Midbrain (tissue), 1 donor: ENCODE measurements around the gene CDH8.
A peak's percentile ranks its signal among the peaks of the same experiment; 100 is the strongest.
"Not testable (repeated sequence)": the region's sequence is repeated elsewhere in the genome, so short reads cannot be mapped to it uniquely, and the experiment has no call there.

Source experiments
- DNase-seq: peaks from one replicate; lab custom pipeline; 2025; lab: John Stamatoyannopoulos, UW

Gene CDH8

DNA sequence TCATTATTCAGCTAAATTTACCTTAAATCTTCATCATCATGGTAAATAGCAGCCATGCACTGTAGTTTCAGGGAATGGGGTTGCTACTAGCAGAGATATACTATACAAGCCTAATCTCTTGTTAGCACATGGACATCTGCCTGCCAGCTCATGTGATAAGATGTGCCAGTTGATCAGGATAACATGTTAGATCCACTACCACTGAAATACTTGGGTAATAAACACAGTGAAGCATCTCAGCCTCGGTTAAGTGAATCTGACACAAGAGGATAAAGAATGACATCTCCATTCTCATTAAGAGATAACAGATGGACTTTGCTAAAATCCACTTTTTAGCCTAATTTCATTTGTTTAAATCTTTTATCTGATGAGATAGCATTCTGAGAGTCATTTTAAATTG lies 256.1 kb downstream of the CDH8 start:
- no peak for DNase-seq

DNA sequence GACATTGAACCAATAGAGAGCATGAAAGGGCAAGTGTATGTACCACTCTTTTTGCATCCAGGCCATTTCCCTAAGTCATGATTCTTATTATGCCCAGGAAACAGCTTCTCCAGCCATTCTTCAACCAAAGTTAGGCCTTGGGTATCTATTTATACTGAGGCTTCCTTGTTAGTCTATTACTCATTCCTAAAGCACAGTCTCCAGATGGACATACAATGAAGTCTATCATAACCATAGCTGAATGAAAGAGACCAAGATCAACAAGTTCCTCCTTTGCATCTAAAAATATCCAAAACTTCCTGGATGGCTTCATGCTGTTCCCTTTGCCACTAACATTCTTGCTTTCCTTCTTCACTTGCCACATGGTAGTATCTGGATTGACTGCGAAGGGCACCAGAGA lies 265.9 kb downstream of the CDH8 start:
- DNase-seq = no peak

DNA sequence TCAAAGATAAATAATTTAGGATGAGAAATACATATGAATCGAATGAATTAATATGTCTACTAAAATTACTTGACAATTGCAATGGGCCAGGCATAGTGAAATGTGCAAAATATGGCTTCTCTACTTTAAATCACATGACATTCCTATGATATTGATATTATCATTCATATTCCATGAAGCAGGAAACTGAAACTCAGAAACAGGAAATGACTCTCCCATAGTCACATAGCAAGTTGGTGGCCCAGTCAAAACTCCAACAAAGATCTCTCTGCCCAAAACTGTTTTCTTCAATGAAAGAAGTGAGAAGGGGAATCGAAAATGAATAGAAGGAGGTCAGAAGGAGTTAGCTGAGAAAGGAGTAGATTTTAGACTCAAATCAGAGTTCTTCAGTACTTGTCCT lies 272.2 kb downstream of the CDH8 start:
- no peak for DNase-seq

DNA sequence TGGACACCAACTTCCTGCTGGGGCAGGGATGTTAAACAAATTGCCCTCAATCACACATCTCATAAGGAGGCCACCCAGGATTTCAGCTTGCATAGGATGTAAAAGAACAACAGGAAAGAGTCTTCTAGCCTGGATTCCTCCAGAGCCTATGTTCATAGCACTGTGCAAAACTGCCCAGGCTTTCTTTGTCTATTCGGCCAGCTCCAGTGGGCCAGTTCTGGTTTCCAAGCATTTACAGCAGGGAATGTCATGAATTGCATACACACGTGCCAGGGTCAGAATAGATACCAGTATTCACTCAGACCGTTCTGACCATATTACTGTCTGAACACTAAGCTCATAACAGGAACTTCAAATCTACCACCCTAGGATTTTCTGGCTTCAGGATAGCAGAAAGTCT lies 273.2 kb downstream of the CDH8 start:
- DNase-seq = peak; percentile 39

DNA sequence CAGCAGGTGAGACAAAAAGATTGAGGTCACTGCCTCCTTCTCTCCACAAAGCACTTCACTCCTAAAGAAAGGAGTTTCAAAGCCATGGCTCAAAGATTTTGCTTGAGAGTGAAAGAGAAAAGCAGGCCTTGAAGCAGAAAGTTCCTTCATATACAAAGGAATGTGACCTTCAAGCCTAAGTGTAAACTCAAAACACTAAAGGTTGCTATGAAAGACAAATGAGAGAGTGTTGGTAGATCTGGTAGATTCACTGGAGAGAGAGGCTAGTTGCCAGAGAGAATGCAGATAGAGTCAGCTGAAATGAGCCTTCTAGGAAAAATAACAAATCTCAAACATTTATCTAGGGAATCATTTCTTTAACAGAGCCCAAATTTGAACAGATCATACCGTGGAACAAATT lies 305.2 kb downstream of the CDH8 start:
- no peak for DNase-seq

DNA sequence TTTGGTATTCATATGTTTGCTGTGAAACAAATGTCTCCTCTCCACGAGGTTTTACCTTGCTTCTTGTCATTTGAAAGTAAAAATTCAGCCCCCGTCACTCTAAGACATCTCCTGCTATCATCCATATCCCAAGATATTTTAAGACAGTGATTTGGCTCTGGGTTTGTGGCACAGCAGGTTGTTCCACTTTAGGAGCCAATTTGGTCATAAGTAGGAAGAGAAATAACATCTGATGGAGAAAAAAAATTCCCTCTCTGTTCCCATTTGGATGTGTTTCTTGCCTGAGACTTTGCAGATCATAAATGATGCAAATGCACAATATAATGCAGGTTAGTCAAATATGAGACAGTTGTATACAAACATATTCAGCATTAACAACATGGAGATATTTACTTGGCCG lies 309.5 kb downstream of the CDH8 start:
- no peak for DNase-seq

DNA sequence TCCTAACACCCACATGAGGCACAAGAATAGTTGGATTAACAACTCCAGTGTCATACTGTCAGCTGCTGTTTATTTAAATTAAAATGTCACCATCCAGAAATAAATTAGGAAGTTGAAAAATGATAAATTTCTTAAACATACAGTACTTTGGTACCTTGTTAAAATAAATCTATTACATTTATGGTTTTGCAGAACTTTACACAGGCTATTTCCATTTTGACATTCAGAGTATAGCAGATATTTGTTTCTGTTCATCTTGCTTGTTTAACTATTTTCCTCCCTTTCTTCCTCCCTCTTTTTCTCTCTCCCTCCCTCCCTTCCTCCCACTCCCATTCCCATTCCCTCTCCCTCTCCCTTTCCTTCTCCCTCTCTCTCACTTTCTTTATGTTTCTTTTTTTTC lies 310.1 kb downstream of the CDH8 start:
- no peak for DNase-seq

DNA sequence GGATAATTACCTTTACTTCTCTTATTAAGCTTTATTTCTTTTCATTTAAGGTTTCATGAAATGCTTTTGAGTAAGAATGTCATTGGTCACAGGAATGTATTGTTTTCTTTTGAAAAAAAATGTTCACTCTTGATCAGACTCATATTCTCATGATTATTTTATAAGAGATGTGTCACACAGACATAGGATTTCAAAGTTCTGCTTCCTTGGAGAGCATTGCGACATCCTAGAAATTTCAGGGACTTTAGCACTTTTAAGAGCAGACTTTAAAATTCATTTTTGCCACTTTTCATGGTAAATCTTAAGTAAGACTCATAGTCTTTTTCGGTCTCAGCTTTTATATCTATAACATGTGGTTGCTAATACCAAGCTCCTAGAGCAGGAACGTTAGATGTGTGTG lies 314.7 kb downstream of the CDH8 start:
- DNase-seq = no peak

DNA sequence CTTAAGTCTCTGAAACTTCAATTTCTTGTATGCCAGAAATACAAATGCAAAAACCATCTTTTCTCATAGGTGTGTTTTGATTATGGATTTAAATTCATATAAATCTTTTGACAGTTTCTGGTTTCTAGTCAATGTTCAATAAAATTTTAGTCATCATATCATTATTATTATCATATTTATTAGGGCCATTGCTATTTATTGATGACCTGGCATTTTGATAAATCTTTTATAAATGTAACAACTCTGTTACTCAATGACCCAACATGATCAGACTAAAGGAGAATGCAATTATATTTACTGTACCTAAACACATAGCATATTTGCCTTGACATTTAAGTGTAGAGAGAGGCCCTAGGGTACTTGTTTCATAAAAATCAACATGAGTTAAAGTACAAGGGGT lies 320.8 kb downstream of the CDH8 start:
- no peak for DNase-seq

DNA sequence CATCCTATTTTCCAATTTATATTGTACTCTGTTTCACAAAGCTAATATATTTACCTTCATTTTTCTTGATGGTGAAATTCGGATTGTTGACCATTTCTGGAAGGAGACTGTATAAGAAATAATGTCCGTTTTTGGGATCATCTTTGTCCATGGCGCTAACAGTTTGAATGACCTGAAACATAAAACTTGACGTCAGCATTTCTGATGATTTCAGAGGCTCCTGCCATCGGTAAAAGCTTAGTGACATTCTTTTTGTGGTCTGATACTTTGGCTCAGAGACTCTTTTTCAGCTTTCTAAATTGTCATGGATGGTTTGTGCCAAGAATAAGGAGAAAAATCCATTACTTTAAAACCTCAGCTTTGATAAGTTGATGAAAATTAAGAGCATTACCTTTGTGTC lies 322.5 kb downstream of the CDH8 start:
- no peak for DNase-seq

DNA sequence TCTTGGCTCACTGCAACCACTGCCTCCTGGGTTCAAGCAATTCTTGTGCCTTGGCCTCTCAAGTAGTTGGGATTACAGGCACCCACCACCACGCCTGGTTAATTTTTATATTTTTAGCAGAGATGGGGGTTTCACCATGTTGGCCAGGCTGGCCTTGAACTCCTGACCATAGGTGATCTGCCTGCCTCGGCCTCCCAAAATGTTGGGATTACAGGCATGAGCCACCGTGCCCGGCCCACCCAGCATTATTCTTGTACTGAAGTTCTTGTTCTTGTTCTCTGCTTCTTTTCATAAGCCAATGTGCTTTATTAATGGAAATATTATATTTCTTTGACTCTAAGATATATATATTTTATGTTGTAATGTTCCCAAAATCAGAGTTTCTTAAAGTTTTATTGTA lies 336.6 kb downstream of the CDH8 start:
- not testable (repeated sequence) for DNase-seq

DNA sequence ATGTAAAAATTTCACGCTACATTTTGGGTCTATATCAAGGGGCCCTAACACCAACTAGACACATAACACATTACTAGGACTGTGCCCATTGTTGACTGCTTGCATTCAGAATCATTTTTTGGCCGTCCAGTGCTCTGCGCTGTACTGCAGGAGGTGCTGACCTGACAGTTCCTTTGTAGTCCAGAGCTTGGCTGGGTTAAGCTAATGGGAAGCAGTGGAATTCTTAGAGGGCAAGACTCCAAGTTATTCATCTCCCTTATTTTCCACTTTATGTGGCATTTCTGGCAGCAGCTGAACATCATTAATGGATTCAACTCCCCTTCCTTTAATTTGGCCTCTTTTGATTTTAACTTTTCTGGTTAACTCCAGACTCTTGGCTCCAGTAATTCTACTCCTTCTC lies 351.7 kb downstream of the CDH8 start:
- DNase-seq = no peak

DNA sequence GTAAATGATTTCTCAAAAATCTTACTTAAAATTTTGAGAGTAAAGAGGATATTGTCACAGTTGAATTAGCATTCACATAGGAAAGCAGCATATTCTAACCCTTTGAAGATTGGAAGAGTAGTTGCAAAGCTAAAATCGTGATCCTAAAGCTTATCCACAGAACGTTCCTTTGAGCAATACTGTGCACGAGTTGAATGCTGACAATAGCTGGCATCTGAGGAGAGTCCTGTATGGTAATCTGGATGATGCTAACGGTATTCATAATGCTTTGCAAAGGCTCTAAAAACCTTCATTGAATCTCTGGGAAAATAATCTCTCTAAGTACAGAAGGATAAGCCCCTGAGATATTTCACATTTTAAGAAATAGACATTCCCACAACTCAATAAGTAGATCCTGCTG lies 354.6 kb downstream of the CDH8 start:
- peak; percentile 50 for DNase-seq

DNA sequence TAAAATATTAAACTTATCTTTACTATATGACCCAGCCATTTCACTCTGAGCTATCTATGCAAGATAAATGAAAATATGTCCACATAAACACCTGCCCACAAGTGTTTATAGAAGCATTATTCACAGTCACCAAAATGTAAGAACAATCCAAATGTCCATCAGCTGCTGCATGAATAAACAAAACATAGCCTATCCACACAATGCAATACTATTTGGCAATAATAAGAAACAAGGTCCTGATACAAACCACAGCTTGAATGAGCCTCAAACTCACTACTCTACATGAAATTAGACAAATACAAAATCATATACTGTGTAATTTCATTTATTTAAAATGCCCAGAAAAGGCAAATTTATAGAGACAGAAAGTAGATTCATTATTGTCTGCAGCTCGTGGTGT lies 355.1 kb downstream of the CDH8 start:
- DNase-seq = peak; percentile 20

DNA sequence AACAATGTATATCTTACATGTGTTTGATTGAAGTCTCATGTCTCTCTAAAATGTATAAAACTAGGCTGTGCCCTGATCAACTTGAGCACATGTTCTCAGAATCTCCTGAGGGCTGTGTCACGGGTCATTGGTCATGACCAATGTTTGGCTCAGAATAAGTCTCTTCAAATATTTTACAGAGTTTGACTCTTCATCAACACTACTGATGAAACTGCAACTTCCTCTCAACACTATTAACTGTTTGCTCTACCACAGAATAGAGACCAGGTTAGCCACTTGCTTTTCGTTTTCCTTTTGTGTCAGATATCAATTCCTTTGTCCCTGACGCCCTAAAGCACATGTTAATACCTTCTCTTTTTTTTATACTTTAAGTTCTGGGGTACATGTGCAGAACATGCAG lies 358.1 kb downstream of the CDH8 start:
- no peak for DNase-seq

DNA sequence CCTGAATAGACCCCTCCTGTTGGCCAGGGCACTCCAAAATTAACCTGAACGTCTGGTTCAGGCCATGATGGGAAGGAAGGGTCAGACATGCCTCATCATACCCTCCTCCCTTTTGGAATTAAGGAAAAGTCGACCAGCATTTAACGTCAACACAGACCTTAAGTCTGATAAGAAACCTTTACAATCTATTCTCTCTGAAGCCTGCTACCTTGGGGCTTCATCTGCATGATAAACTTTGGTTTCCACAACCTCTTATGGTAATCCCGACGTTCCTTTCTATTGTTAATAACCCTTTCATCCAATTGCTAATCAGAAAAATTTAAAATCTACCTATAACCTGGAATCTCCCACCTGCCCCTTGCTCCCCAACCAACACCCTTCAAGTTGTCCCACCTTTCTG lies 358.5 kb downstream of the CDH8 start:
- DNase-seq = no peak

DNA sequence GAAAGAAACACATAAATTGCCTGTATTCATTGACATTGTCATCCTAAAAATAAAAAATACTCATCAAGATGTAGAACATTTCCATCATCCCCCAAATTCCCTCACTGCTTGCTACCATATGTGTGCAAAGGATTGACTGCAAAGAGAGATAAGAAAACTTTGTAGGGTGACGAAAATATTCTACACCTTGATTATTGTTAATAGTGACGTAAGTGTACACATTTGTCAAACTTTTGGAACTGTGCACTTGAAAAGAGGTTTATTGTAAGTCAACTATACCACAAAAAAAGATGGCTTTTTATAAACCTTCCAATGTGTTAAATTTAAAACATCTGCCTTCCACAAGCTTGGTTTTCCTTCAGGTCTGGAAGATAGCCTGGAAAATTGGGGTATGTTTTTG lies 359.5 kb downstream of the CDH8 start:
- no peak for DNase-seq

DNA sequence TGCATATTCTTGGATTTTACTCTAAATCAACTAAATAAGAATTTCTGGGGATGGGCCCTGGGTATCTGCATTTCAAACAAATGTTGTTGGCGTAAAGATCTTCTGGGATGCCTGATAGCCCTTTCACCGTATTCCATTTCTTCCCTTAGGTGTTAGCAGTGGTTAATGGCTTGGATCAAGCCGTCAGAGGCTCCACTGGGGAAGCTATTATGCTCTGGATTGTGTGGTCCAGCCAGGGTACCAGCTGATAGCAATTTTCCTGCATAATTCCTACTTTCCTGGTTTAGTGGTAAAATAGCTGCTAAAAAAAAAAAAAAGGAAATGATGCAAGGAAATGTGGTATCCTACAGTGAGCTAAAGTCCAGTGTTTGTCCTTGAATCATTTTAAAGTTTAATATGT lies 365.1 kb downstream of the CDH8 start:
- DNase-seq = no peak

DNA sequence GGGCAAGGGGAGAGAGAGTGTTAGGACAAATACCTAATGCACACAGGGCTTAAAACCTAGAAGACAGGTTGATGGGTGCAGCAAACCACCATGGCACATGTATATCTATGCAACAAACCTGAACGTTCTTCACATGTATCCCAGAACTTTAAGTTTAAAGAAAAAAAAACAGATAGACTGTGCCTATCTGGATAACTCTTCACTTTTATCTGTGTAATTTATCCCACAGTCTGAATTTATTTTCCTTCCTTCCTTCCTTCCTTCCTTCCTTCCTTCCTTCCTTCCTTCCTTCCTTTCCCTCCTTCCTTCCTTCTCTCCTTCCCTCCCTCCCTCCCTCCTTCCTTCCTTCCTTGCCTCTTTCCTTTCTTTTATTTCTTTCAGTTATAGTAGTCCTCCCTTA lies 370.7 kb downstream of the CDH8 start:
- DNase-seq = no peak

DNA sequence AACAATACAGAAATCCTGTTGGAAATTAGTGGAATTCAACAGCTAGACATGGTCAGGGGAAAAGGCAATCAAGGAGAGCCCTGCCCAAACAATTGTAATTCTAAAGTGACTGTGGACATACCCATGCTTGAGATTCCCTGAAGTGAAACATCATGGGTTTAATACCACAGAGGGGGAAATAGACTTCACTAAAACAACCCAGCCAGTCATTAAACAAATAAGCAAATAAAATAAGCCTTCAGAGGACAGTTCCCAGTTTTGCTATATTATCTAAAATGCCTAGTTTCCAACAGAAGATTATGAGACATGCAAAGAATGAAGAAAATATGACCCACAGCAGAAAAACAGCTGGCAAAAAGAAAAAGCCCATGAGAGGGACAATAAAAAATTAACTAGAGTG lies 376.3 kb downstream of the CDH8 start:
- DNase-seq = no peak

DNA sequence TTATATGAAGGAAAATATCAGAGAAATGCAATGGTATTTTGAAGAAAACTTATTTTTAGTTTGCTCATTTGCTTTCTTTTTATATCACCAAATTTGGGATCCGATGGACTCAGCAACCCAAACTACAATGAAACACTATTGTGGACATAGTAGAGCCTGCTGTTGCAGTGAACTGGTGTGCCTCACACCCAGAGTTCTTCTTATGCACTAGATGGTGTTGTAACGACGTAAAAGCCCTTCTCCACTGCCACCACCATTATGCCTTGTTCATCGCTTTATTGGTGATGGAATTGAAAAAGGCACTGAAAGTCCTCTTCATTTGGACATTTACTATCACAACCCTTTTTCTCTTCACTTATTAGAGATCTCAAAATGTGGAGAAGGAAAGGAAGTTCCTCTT lies 381.3 kb downstream of the CDH8 start:
- DNase-seq = peak; percentile 68

DNA sequence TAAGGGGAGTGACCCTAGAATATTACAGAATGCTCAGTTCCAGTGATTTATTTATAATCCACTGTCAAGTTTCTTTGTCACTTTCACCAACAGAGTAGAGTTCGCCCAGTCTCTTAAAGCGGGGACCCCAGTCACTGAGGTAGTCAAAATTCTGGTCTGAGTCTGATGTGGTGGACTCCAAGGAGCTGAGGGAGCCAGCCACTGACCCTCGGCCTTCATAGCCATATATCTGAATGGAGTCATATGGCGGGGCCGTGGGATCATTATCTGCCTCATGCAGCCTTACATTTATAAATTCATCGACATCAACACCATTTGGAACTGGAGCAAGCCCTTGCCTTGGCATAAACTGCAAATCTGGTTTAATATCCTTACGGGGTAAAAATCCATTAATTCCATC lies 382.7 kb downstream of the CDH8 start:
- DNase-seq = no peak

DNA sequence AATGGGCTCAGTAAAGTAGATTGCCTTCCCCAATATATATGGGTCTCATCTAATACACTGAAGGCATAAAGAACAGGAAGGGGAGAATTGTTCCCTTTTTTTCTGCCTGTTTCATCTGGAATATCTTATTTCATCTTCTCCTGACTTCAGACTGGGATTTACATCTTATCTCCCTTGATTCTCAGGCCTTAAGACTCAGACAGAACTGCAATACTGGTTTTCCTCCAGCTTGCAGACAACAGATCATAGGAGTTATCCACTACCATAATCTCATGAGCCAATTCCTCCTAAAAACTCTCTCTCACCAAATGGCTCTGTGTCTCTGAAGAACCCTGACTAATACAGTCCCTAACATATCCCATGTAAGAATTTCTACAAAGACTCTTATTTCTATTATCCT lies 390.7 kb downstream of the CDH8 start:
- DNase-seq = no peak

DNA sequence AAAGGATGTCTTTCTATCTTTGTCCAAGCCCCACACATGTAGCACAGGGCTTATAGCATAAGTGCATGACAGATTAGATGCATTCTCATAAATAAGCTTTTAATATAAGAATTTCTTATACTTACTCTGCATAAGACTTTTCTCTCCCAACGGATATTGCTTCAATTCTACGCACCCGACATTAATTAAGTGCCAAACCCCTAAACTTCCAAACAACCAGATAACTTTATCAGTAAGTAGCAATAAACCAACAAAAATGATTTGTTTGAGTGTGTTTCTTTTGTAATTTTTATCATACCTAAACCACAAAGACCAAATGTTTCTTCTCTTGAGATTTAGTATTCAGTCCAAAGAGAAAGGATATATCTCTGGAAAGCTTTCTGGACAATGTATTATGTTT lies 391.5 kb downstream of the CDH8 start:
- DNase-seq = no peak

DNA sequence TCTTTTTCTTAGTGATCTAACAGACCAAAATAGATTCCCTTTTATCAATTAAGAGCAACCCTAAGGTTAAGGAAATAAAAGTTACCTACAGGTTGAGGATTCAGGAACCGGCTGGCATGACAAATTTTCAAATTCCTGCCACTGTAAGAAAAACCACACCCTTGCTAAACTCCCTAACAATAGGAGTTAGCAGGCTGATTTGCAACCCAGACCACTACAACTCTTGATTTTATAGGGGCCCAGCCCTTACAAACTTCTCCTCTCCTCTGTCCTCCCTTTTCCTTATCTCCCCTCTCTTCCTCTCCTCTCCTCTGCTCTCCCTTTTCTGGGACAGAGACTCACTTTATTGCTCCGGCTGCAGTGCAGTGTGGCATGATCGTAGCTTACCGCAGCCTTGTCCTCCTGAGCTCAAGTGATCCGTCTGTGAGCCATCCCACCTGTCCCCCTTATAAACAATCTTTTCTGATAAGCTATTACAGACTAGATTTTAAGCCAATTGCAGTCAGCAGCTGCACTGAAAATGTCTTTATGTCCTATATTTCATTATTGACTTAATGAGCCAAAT lies 418.9 kb downstream of the CDH8 start:
- DNase-seq = no peak
